NCI-H1694 (cell line): ENCODE results near the gene PALM.

Experiments used
- DNase-seq: peaks from one replicate; lab custom pipeline; 2025; lab: John Stamatoyannopoulos, UW

PALM gene

GRCh38 chr19:782878-783668 lies 74.3 kb downstream of the PALM start:
- DNase-seq = no peak

- DNase-seq = no peak
These were observed 75.8 kb downstream of the PALM start for GRCh38 chr19:784541-784940.

GRCh38 chr19:787536-787935 lies 78.8 kb downstream of the PALM start:
- no peak for DNase-seq

DNA sequence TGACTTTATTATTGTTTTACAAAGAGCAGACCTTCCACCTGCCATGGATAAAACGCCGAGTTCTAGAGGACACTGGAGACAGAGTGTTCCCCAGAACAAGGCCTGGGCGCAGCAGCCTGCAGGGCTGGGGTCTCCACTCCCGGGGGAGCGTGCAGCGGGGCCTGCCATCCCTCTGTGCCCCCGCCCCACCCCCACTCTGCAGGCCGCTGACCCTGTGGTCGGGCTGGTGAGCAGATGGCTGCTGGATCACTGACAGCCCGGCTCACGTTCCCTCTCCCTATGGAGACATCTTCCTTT lies 79.9 kb downstream of the PALM start:
- no peak for DNase-seq

DNA sequence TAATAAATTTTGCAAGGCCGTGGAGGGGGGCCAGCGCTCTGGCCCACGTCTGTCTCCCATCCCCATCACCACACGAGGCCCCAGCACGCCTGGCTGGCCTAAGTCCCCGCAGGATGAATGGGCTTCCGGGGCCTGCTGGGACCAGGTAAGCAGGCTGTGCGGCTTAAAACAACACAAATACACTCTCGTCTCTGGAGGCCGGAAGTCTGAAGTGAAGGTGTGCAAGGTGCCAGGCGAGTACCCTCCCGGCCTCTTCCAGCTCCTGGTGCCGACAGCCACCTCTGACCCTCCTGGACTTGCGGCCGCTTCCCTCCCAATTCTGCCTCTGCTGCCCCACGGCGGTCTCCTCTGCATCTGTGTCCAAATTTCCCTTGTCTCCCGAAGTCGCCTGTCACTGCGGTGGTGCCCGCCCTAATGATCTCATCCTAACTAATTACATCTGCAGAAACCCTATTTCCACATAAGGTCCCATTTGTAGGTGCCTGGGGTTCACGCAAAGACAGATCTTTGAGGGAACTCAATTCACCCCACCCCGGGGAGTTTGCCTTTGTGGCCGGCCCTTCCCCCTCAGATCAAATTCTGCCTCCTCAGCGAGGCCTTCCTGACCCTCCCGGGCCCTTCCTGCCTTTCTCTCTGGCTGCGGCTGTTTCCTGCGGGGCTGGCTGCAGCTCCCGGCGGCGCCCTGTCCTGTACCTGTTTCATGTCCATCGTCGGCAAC lies 80.4 kb downstream of the PALM start:
- no peak for DNase-seq

- no peak for DNase-seq
These were observed 80.9 kb downstream of the PALM start for GRCh38 chr19:789701-790060.

DNA sequence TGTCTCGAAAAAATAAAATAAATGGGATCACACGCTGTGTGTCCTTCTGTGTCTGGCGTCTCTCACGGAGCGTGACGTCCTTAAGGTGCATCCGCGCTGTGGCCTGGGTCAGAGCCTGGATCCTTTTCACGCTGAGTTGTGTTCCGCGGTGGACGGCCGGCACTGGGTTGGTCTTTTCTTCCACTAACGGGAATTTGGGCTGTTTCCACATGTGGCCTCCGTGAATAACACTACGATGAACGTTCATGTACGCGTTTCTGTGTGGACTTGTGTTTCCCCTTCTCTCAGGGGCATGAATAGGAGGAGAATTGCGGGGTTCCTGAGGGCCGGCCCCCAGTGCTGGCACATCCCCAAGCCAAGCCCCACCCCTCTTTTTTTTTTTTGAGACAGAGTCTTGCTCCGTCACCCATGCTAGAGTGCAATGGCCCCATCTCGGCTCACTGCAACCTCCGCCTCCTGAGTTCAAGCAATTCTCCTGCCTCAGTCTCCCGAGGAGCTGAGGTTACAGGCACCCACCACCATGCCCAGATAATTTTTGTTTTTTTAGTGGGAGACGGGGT lies 82.4 kb downstream of the PALM start:
- no peak for DNase-seq

- no peak for DNase-seq
These were observed 83.0 kb downstream of the PALM start for GRCh38 chr19:791567-792305.

DNA sequence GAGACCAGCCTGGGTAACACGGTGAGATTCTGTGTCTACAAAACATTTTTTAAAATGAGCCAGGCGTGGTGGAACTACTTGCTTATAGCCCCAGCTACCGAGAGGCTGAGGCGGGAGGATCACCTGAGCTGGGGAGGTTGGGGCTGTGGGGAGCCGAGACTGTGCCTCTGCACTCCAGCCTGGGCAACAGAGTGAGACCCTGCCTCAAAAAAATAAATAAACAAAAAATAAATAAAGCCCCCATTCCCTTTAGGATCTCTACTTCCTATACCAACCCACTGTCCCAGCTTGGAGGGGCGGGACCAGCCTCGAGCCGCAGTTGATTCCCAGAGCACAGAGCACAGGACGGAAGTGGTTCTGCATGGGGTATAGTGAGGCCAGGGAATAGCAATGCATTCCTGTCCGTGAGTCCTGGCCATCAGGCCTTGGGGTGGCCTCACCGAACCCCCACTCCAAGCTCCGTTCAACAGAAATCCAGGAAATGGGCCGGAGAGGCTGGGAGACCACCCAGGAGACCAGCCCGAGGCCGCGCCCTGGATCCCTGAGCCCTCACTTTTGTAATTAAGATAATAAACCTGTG lies 83.7 kb downstream of the PALM start:
- DNase-seq = no peak

GRCh38 chr19:793806-794205 lies 85.1 kb downstream of the PALM start:
- DNase-seq = no peak

DNA sequence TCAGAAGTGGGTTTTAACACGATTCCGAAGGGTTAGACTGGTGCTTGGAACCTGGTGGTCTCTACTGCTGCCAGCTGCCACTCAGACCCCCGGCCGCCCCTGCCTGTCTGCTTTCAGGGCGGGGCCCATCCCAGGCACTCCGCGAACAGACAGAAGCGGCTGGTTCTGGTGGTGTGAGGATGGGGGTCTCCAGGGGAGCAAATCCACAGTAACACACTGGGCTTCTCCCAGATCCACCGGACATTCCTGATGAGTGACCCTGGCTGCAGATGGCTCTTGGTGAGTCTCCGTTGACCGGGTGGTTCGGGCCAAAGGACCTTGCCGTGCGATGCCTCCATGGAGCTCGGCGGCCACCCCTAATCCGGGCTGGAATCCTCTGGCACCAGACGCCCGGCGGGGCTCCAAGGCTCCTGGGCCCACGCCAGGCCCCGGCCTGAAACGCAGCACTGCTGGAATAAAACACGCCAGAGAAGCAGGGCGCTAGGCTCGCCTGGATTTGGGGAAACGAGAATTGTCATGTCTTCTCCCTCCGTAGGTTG lies 86.4 kb downstream of the PALM start:
- DNase-seq = no peak

DNA sequence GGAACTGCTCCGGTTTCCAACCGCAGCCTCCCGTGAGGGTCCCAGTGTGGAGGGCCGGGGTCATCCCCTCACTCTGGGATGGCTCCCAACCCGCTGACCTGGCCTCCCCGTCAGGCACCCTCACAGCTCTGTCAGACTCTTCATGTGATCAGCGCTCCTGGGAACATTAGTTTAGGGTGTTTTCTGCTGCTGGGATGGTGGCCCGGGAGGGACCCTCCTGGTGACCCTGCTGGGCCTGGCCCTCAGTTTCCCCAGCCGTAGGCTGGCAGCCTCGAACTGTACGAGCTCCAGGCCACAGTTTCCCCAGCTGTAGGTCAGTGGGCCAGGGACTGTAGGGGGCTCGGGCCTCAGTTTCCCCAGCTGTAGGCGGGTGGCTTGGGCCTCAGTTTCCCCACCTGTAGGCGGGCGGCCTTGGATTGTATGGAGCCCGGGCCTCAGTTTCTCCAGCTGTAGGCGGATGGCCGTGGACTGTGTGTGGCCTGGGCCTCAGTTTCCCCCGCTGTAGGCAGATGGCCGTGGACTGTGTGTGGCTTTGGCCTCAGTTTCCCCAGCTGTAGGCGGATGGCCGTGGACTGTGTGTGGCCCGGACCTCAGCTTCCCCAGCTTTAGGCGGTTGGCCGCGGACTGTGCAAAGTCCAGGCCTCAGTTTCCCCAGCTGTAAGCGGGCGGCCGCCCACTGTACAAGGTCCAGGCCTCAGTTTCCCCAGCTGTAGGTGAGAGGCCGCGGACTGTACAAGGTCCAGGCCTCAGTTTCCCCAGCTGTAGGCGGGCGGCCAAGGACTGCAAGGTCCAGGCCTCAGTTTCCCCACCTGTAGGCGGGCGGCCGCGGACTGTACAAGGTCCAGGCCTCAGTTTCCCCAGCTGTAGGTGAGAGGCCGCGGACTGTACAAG lies 87.2 kb downstream of the PALM start:
- no peak for DNase-seq

- DNase-seq = peak; percentile 97
These were observed 88.2 kb downstream of the PALM start, which contains the start of gene PTBP1 for GRCh38 chr19:796692-797527. Gene PTBP1, plus strand, starts transcription at chr19:797452. Its CDS starts 46 bp downstream, at chr19:797498.
